ENCODE results near the gene ZNF175. TPM values are rescaled to one million over a fixed set of nuclear protein-coding genes. Genes with fewer than 3 reads are reported as not detected.

ZNF175 gene
- total and polyA plus RNA-seq, 9 of the 15 experiments (the other 6 are each of a cell fraction or from before 2014, with no cell fraction given) = 3.7 to 37.9 (median 14.0) TPM

GRCh38 chr19:51595190-51596175 is 24.4 kb downstream of the ZNF175 start (continued):
- TF ChIP-seq VEZF1 (CRISPR knock-in tag; IDR thresholded peaks at IDR 0.05) (peak; percentile 59), MEIS2 (IDR thresholded peaks at IDR 0.05; ENCODE audit: partially characterized antibody) (peak; percentile 91), TBP (optimal IDR thresholded peaks at IDR 0.05; ENCODE audit: low read depth, low read length) (peak; percentile 26), CAMTA2 (CRISPR knock-in tag; conservative IDR thresholded peaks at IDR 0.05) (no peak), IRF9 (tag; IDR thresholded peaks at IDR 0.05) (peak; percentile 75; the same call in 1 of the 2 replicates), REST (IDR thresholded peaks at IDR 0.05; ENCODE audit: borderline replicate concordance) (no peak), REST (CRISPR knock-in tag; IDR thresholded peaks at IDR 0.05; ENCODE audit: low read depth) (no peak), TRIM24 (IDR thresholded peaks at IDR 0.05) (no peak; a peak in 1 of 4 replicates), EHMT2 (IDR thresholded peaks at IDR 0.05) (peak; percentile 33; the same call in 1 of the 2 replicates), CUX1 (CRISPR knock-in tag; IDR thresholded peaks at IDR 0.05) (no peak)

Data from K562 (cell line).